Lung (tissue), 12 donors: ENCODE results near the gene FAM222B. TPM values are rescaled to one million over a fixed set of nuclear protein-coding genes. Genes with fewer than 3 reads are reported as not detected.
A peak's percentile ranks its signal among the peaks of the same experiment; 100 is the strongest.

ENCODE experiments used
- ATAC-seq: fragments of 200-7000 bp; cut with Tn5 transposase; one replicate; pipeline ENCODE4 v1.9.1; 2020; ENCODE audit warnings: moderate number of reproducible peaks; ENCODE audit not compliant: insufficient read depth, low FRiP score
- DNase-seq, 3 donors: peaks; one replicate each; pipeline ENCODE4 v3.0.0-alpha.2; 2013 to 2017
- H3K27ac ChIP-seq, 2 donors: one replicate each; pipeline ENCODE4 v1.5.1; 2013; ENCODE audit warnings: mild to moderate bottlenecking in 2 of 2, moderate library complexity in 2 of 2, control low read depth in 1 of 2, inconsistent platforms in 1 of 2, low read depth in 1 of 2, low read length in 1 of 2
- H3K27me3 ChIP-seq, 3 donors: one replicate each; pipeline ENCODE4 v1.5.1; 2013; ENCODE audit warnings: low read length in 2 of 3; ENCODE audit not compliant: control insufficient read depth in 3 of 3, insufficient read depth in 3 of 3
- H3K36me3 ChIP-seq, 4 donors: one replicate each; pipeline ENCODE4 v1.5.1; 2013; ENCODE audit warnings: low read length in 4 of 4, mild to moderate bottlenecking in 1 of 4, moderate library complexity in 1 of 4; ENCODE audit not compliant: control insufficient read depth in 4 of 4, insufficient read depth in 4 of 4
- H3K4me1 ChIP-seq, 5 donors: one replicate each; pipeline ENCODE4 v1.5.1; 2013; ENCODE audit warnings: low read length in 5 of 5, mild to moderate bottlenecking in 2 of 5, moderate library complexity in 1 of 5; ENCODE audit not compliant: control insufficient read depth in 5 of 5, insufficient read depth in 5 of 5
- H3K4me3 ChIP-seq: one replicate; pipeline ENCODE4 v1.5.1; 2013; ENCODE audit warnings: mild to moderate bottlenecking, control low read depth, moderate library complexity
- H3K9ac ChIP-seq, 2 donors: one replicate each; pipeline ENCODE4 v1.5.1; 2013; ENCODE audit warnings: low read length in 2 of 2, control low read depth in 1 of 2; ENCODE audit not compliant: insufficient read depth in 1 of 2
- H3K9me3 ChIP-seq, 4 donors: one replicate each; pipeline ENCODE4 v1.5.1; 2013; ENCODE audit warnings: low read length in 3 of 4, mild to moderate bottlenecking in 1 of 4, moderate library complexity in 1 of 4; ENCODE audit not compliant: control insufficient read depth in 4 of 4, insufficient read depth in 3 of 4
- whole genome bisulfite sequencing, 2 donors: extraction: QIAGEN DNeasy Blood & Tissue Kit; methylation state at CpG; one replicate each; pipeline ENCODE4 v1.1.7; 2013; 5-methylcytosine and 5-hydroxymethylcytosine counted together
- polyA plus RNA-seq, 2 donors: library from polyadenylated mRNA; stranded (reverse); fragments of 200-250 nt; gene quantifications; one replicate each; pipeline ENCODE4 v1.2.1, GENCODE V29; 2013
- total RNA-seq, 2 donors: library from RNA; depleted of rRNA in 1 of 2; stranded (reverse); fragments of >200 nt in 1 of 2; gene quantifications; one replicate each; pipeline ENCODE4 v1.2.1, GENCODE V29; 2014 to 2021
- TF ChIP-seq, protein P1 (sequence below): IDR thresholded peaks from 2 replicates; pipeline ENCODE4 v1.5.1; 2012; ENCODE audit warnings: mild to moderate bottlenecking; ENCODE audit errors: control extremely low read depth, extremely low read depth
- donor health status: control.
- donor health status: control.
- donor health status: Bipolar disorder and iron deficiency.
- donor health status: healthy.
- donor health status: DM: yes; HTN: yes; CAD: no.

The FAM222B gene
- total and polyA plus RNA-seq, 4 donors: 8.3 to 17.7 (median 9.2) TPM

DNA sequence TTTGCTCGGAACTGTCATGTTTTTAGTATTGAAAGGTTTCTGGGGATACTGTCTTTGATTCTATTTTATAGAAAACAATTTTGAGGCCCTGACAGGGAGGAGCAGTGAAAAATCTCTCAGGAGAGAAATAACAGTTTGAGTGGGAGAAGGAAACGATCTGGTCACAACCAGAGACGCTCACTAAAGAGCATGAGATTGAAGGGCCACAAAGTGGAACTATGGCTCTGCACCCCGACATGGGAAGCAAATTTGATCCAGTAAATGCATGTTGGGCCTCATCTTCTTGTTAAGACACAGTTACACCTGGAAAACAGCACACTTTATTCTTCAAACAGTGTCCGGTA lies 12.7 kb upstream of the FAM222B start:
- H3K4me3 ChIP-seq: peak overlapping the region; percentile 92
- H3K36me3 ChIP-seq: peaks cover 3 to 23% (median 19%) of the 10 kb centered on the region in 4 donors
- WGBS, 2 donors: 16 to 17% methylated on average over 5 of the region's 5 CpGs
- peak overlapping the region; percentile 43 to 85 for H3K27ac ChIP-seq
- H3K4me1 ChIP-seq: peaks cover 0 to 11% (median 3%) of the 10 kb centered on the region in 5 donors
- TF ChIP-seq, protein P1, sequence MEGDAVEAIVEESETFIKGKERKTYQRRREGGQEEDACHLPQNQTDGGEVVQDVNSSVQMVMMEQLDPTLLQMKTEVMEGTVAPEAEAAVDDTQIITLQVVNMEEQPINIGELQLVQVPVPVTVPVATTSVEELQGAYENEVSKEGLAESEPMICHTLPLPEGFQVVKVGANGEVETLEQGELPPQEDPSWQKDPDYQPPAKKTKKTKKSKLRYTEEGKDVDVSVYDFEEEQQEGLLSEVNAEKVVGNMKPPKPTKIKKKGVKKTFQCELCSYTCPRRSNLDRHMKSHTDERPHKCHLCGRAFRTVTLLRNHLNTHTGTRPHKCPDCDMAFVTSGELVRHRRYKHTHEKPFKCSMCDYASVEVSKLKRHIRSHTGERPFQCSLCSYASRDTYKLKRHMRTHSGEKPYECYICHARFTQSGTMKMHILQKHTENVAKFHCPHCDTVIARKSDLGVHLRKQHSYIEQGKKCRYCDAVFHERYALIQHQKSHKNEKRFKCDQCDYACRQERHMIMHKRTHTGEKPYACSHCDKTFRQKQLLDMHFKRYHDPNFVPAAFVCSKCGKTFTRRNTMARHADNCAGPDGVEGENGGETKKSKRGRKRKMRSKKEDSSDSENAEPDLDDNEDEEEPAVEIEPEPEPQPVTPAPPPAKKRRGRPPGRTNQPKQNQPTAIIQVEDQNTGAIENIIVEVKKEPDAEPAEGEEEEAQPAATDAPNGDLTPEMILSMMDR: no peak
- peak overlapping the region; percentile 79 to 88 for H3K9ac ChIP-seq
- H3K9me3 ChIP-seq: no peaks in the 10 kb centered on the region
- H3K27me3 ChIP-seq: no peaks in the 10 kb centered on the region
- no peak for DNase-seq
- ATAC-seq: no peak

DNA sequence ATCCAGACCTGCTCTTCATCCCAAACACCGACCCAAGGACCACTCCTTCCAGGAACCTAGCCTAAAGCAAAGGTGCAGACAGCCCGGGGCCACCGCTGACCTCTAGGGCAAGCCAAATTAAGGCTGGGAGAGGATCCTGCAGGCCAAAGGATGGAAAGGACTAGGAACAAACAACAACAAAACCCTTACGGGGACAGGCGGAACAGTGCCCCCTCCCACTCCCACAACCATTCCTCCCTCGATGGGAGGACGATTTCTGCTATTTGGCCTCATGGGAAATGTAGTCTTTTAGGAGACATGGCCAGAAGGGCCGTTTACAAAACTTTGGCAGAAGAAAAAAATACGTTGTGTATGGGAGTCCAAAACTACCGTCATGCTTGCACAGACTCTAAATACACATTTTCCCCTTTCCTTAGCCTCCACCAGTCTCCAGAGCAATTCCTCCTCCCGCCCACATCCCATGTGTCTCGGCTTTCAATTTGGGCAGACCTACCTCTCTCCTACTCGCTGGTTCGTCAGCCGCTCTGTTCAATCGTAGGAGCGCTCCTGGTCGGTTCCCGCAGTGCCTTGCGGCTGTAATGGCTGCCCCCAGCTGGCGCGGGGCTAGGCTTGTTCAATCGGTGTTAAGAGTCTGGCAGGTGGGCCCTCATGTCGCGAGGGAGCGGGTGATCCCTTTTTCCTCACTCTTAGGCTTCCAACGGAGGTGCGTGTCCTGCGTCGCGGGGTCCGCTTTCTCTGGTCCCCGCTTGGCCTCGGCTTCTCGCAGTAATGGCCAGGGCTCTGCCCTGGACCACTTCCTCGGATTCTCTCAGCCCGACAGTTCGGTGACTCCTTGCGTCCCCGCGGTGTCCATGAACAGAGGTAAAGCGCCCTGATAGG lies 12.1 kb upstream of the FAM222B start, which contains the start of gene ERAL1:
Gene ERAL1, plus strand, starts transcription at position 560 of the 879 bp plus-strand sequence. Its CDS starts 19 bp downstream, at position 579.
- DNase-seq (peak; percentile 90 to 94 (median 93)), ATAC-seq (peak; percentile 100)
- TF ChIP-seq, protein P1: no peak
- Histone ChIP-seq H3K4me3 (peak within 1 kb of the TSS; percentile 92), H3K27me3 (no peaks in the 10 kb centered on the region), H3K4me1 (peaks cover 0 to 11% (median 3%) of the 10 kb centered on the region in 5 donors), H3K36me3 (peaks cover 3 to 22% (median 17%) of the 10 kb centered on the region in 4 donors), H3K27ac (peak within 1 kb of the TSS; percentile 43 to 85), H3K9me3 (no peaks in the 10 kb centered on the region), H3K9ac (peak within 1 kb of the TSS; percentile 79 to 88)
- 1% methylated on average over 42 of the region's 42 CpGs for WGBS, 2 donors

DNA sequence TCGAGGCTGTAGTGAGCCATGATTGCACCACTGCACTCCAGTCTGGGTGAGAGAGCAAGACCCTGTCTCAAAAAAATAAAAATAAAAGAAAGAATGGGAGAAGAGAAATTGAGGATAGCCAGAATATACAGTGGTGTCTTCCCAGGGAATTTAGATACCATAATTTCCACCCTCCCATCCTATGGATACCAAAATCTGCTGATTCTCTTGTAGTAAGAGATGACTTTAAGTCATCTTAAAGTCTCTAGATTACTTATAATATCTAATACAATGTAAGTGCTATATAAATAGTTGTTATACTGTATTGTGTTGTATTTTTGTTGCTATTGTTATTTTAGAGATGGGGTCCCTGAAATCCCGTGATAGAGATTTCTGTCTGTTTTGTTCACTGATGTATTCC lies 10.7 kb upstream of the FAM222B start:
- DNase-seq (no peak), ATAC-seq (no peak)
- WGBS, 2 donors: 95 to 100% methylated on average over 2 of the region's 2 CpGs
- Histone ChIP-seq H3K4me3 (no peak overlapping the region), H3K9me3 (no peaks in the 10 kb centered on the region), H3K27ac (no peak overlapping the region), H3K9ac (no peak overlapping the region), H3K4me1 (peaks cover 0 to 11% (median 3%) of the 10 kb centered on the region in 5 donors), H3K36me3 (peaks cover 3 to 13% (median 8%) of the 10 kb centered on the region in 4 donors), H3K27me3 (no peaks in the 10 kb centered on the region)
- TF ChIP-seq, protein P1: no peak
